ENCODE results near the gene FAM174B.

FAM174B gene

GRCh38 chr15:92638709-92639365, 16.7 kb downstream of the FAM174B start:
- no peak for DNase-seq

GRCh38 chr15:92638291-92638708, 17.3 kb downstream of the FAM174B start:
- DNase-seq, result no peak

- no peak for DNase-seq
These were observed 17.9 kb downstream of the FAM174B start for GRCh38 chr15:92637626-92638025.

GRCh38 chr15:92636908-92637481, 18.6 kb downstream of the FAM174B start:
- DNase-seq, result no peak

- no peak for DNase-seq
These were observed 19.1 kb downstream of the FAM174B start for GRCh38 chr15:92636401-92636907.

DNA sequence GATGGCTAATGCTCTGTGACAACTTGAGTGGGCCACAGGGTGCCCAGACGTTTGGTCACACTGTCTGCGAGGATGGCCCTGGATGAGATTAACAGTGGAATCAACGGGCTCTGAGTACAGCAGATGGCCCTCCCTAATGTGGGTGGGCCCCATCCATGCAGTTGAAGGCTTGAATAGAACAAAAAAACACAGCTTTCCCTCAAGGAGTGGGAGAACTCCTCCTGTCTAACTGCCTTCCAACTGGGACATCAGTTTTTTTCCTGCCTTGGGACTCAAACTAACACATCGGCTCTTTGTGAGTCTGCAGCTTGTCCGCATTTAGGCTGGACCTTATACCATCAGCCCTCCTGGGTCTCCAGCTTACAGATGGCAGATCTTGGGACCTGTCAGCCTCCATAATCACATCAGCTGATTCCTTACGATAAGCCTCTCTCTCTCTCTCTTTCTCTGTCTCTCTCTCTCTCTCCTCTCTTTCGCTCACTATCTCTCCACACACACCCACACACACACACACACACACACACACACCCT, 20.8 kb downstream of the FAM174B start:
- no peak for DNase-seq

DNA sequence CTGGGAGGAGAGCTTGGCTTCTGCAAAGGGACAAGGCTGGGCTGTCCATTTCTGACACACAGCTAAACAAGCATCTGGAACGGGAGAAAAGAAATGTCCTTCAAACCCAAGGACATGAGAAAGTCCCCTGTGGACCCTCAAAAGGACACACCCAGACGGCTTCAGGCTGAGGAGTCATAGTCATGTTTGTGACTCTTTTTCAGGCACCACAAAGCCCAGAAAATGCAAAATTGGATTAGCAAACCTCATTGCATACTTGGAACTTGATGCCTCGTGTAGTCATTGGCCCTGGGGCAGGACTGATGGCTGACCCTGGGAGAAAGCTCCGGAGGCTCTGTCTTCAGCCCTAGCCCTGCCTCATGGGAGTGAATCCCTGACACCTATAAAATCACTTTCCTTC, 21.5 kb downstream of the FAM174B start:
- no peak for DNase-seq

DNA sequence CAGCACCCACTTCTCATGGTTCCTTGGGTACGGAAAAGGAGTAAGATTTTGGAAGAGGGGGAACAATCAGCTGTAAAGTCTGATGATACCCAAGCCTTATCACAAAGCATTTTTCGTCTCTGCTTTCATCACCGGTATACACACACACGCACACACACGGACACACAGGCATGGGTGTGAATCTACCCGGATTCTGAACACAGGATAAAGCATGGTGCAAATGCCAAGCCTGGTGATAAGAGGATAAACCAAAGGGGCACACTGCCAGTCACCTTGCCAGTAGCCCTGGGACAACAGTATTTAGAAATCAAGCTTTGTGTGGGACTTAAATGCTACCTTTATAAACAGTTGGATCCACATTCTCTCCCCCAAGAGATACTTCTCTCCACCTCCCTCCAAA, 22.2 kb downstream of the FAM174B start:
- no peak for DNase-seq

GRCh38 chr15:92633001-92633400, 22.6 kb downstream of the FAM174B start:
- no peak for DNase-seq

DNA sequence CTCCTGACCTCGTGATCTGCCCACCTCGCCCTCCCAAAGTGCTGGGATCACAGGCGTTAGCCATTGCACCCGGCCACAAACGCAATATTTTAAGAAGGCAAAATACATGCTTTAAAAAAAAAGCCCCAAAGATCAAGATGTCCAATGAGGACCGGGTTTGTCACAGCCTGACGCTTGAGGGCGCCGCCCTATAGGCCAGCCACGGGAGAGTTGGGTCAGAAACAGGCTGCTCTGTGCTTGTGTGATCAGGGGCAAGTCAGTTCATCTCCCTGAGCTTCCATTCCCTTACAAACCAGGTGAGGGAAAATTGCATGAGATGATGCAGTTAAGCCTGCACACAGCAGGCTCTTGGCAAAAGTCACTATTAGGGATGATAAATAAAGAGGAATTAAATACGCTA, 23.9 kb downstream of the FAM174B start:
- DNase-seq, result no peak

GRCh38 chr15:92629975-92630626, 25.5 kb downstream of the FAM174B start:
- DNase-seq, result no peak

- DNase-seq, result no peak
These were observed 26.1 kb downstream of the FAM174B start for GRCh38 chr15:92629276-92629974.

DNA sequence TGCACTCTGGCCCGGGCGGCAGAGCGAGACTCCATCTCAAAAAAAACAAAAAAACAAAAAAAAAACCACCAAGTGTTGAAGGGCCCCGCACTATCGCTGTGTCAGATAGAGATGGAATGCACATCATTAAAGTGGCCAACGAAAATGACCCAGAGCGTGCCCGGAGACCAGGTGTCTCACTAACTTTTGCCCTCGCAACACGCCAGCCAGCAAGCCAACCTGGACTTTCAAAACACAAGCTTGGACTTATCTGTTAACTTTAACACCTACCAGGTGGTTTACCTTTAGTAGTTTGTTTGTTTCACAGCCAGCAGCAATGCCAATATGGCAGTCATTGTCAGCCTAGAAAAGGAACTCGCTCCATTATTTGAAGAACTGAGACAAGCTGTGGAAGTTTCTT, 28.6 kb downstream of the FAM174B start:
- DNase-seq, result no peak

GRCh38 chr15:92625251-92625980, 30.2 kb downstream of the FAM174B start:
- DNase-seq, result no peak

GRCh38 chr15:92624401-92624991, 31.1 kb downstream of the FAM174B start:
- DNase-seq, result no peak

GRCh38 chr15:92623435-92623834, 32.1 kb downstream of the FAM174B start:
- DNase-seq, result no peak

DNA sequence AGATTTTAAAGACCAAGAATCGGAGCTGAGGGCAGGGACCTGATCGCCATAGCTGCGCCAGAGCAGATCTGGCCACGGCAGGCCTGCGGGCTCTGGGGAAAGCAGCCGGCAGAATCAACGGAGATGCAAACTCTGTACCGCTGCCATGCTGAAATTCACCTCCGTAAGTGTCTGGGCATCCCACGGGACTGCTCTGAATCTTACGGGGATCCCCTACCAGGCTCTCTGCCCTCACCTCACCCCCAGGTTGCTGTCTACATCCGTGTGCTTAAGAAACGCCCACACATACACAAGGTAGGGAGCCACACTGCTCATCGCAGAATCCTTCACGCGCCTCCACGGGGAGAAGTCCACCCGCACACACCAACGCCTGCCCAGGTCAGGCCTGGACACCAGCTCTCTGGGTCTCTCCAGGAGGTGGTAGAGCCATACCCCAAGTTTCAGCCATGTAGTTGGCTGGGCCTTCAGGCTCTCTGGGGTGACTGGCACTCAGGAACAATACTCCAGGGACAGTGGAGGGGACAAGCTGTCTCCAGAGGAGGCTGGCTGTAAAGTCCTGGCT, 33.5 kb downstream of the FAM174B start:
- DNase-seq, result no peak

DNA sequence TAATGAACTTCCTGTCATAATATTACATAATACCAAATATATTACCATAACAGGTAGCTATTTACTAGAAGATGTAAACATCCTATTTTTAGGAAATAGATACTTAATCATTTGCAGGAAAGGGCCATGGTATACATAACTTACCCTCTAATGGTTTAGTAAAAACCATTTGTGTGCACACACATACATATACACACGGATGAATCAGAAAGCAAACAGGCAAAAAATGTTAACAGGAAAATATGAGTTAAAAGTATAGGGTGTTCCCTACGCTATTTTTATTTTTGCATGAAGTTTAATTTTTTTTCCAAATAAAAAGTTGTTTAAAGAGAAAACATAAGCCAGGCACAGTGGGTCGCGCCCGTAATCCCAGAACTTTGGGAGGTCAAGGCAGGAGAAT, 34.6 kb downstream of the FAM174B start:
- no peak for DNase-seq

DNA sequence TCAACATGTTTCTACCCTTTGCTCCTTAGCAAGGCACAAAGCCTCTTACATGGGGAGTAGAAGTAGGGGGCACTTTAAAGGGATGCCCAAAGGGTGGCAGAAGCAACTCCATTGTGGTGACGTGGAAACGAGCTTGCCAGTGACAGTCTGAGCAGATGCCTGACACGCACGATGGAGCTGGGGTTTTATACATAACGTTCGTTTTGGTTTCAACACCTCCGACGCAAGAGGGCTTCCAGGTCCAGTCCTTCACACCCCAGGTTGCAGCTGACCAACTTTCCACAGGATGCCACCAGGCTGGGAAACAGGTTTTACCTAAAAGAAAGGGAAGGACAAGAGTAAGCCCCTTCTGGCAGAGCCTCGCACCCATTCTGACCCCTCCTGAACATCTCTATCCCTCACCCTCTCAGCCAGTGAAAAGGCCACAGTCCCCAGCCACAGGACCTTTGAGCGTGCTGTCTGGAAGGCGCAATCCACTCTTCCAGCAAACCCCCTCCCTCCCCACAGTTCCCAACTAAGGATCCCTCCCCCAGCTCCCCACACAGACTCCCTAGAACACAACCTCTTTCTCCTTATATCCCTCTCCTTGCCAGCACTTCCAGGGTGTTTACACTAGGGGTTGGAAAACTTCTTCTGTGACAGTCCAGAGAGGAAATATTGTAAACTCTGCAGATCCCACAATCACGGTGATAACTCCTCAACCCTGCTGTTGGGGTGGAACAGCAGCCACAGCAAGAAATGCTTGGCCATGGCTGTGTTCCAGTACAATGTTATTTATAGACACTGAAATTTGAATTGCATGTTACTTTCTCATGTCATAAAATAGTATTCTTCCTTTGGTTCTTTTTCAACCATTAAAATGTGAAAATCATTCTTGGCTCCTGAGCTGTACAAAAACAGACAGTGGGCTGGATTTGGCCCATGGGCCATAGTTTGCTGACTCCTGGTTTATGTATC, 36.2 kb downstream of the FAM174B start:
- DNase-seq, result no peak

All from KG1 (cell line).